GM18519 (cell line): ENCODE measurements around the gene FUBP3.
A peak's percentile ranks its signal among the peaks of the same experiment; 100 is the strongest.
"Not testable (repeated sequence)": the region's sequence is repeated elsewhere in the genome, so short reads cannot be mapped to it uniquely, and the experiment has no call there.

Source experiments
- ATAC-seq: cut with Tn5 transposase; IDR thresholded peaks from one replicate; pipeline ENCODE4 v1.9.1; 2021; ENCODE audit warnings: mild to moderate bottlenecking, moderate library complexity; ENCODE audit not compliant: unreplicated experiment, low FRiP score

FUBP3 gene

DNA sequence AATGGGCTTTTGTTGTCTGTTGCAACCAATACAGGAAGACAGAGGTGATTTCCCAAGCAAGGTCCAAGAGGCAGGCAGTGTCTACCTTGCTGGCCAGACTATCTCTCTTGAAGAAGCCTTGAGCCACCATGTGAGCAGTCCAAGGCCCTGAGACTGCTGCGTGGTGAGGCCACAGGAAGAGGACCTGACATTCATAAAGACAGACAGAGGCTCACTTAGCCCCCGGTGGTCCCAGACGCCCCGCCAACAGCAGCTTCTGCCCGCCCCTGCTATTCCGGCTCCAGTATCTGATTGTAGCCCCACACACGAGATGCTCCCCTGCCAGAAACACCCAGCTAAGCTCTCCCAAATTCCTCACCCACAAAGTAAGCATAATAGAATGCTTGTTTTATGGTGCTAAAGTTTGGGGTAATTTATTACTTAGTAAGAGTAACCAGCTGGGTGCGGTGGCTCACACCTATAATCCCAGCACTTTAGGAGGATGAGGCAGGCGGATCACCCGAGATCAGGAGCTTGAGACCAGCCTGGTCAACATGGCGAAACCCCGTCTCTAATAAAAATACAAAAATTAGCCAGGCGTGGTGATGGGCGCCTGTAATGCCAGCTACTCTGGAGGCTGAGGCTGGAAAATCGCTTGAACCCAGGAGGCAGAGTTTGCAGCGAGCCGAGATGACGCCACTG lies 22.8 kb upstream of the FUBP3 start:
- no peak for ATAC-seq

GRCh38 chr9:130557077-130557468 lies 22.3 kb upstream of the FUBP3 start:
- no peak for ATAC-seq

DNA sequence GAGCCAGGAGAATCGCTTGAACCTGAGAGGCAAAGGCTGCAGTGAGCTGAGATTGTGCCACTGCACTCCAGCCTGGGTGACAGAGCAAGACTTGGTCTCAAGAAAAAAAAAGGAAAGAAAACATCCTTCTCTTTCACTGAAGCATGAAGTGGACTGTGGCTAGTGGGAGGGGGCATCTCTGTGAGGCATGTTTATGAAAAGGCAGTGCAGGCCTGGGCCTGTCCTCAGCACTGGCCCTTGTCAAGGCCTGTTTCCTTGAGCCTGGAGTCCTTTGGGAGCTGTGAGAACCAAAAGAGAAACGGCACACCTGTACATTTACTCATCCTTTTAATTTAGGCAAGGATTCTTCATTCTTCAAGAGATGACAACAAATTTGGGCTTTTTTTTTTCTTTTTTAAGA lies 18.3 kb upstream of the FUBP3 start:
- no peak for ATAC-seq

DNA sequence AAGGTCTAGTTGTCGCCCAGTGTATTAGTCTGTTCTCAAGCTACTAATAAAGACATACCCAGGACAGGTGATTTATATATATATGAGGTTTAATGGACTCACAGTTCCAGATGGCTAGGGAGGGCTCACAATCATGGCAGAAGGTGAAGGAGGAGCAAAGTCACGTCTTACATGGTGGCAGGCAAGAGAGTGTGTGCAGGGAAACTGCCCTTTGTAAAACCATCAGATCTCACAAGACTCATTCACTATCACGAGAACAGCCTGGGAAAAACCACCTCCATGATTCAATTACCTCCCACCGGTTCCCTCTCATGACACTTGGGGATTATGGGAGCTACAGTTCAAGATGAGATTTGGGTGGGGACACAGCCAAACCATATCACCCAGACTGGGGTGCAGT lies 16.9 kb upstream of the FUBP3 start:
- not testable (repeated sequence) for ATAC-seq

GRCh38 chr9:130563797-130564196 lies 15.6 kb upstream of the FUBP3 start:
- ATAC-seq = no peak

DNA sequence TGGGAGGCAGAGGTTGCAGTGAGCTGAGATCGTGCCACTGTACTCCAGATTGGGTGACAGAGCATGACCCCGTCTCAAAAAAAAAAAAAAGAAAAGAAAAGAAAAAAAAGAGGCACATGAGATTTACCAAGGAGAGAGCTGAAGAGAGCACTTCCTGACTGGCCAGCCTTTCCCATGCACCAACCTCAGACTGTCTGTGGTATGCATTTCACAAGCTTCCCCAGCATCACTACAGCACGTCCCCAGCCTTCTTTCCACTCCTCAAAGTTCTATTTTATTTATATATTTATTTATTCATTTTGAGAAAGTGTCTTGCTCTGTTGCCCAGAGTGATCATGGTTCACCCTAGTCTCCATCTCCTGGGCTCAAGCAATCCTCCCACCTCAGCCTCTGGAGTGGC lies 13.6 kb upstream of the FUBP3 start:
- no peak for ATAC-seq

GRCh38 chr9:130570208-130570607 lies 9.2 kb upstream of the FUBP3 start:
- no peak for ATAC-seq

GRCh38 chr9:130575514-130575913 lies 3.9 kb upstream of the FUBP3 start:
- no peak for ATAC-seq

DNA sequence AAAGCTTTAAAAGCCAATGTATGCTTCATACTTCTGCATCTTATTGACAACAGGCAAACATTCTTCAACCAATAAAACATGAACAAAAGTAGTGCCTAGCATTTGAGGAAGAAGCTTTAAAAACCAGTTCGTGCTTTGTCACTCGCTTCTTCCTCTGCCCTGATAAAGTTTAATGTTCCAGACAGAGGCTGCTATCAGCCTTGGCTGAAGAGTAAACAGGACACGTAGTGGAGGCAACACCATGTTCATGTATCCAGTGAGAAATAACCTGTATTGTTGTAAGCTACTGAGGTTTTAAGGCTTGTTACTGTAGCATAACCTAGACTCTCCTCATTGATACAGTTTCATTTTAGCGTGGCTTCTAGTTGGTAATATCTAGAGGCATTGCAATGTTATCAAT lies 3.2 kb upstream of the FUBP3 start:
- ATAC-seq = no peak

- peak; percentile 6 for ATAC-seq
Observed at GRCh38 chr9:130579738-130580463, 524 bp downstream of the FUBP3 start.

DNA sequence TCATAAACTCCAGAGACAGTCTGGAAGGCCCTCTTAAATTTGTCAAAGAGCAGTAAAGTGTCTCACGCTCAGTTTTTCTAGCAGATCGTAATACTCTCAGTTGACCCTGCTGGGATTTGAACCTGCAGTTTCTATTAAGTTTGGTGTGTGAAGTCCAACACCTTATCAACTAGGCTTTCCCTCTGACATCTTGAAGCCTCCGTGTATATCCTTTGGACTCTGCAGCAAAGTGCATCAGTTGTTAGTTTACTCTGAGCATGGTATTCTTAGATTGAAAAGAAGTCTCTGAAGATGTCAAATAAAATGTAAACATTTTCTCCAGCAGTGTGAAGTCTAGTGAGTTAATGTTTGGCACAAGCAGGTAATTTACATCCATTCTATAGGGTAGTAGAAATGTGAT lies 2.4 kb downstream of the FUBP3 start:
- ATAC-seq = no peak

DNA sequence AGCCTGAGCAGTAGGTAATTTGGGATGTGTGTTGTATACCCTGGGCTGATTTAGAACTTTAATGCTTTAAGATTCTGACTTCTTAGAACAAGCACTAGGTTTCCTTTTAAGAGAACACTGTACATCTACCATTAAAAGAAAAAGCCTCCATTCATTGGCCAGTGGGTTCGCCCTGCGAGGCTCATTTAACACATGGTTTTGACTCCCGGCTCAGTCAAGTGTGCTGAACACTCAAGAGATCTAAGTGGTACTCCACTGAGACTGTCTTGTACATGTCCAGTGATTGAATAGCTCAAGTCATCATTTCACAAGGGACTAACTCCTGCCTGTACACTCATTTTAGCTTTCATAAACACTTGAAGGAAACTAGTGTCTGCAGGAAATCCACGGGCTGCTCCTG lies 3.9 kb downstream of the FUBP3 start:
- no peak for ATAC-seq

DNA sequence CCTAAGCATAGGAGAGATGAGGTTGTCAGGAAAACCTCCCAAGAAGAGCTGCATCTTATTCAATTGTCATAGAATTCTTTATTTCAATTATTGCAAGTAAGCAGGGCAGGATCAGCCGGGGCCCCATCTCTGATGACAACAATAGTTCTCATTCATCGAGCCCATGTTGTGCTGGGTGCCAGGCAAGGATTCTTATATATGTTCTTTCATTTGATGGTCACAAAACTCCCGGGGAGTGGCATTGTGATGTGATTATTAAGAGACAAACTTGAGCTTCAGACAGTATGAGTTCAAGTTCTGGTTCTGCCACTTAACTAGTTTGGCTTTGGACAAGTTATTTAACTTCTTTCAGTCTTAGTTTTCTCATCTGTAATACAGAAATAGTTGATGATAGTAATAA lies 8.5 kb downstream of the FUBP3 start:
- no peak for ATAC-seq

DNA sequence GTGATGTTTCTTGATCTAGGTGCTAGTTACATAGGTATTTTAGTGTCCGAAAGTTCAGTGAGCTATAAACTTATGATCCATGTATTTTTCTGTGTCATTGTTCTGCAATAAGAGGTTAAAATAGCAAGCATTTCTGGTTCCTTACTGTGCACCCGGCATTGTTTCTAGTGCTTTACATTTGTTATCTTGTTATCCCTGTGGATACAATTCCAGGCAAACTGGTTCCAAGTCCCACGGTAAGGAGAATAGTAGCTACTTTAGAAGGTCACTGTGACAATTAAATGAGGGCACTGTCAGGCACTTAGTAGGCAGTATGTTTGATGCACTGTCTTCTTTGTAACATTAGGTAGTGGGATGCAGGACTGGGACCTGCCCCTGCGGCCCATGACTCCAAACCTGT lies 9.0 kb downstream of the FUBP3 start:
- no peak for ATAC-seq

GRCh38 chr9:130589754-130590153 lies 10.4 kb downstream of the FUBP3 start:
- ATAC-seq = no peak

GRCh38 chr9:130590305-130590704 lies 10.9 kb downstream of the FUBP3 start:
- no peak for ATAC-seq

DNA sequence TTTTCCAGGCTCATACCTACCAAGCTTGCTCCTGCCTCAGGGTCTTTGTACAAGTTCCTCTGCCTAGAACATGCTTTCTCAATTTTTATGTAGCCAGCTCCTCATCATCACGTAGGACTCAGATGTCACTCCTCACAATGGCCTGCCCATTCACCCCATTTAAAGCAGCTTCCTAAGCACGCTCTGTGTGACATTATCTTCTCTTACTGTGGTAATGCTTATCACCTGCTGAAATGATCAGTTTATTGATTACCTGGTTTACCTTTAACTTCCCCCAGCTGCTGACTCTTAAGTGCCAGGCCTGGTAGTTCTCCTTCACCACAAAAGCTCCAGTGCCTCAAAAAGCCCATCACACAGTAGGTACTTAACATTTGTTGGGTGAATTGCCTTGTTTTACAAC lies 13.6 kb downstream of the FUBP3 start:
- ATAC-seq = no peak

- ATAC-seq = no peak
Observed at GRCh38 chr9:130597228-130597627, 17.9 kb downstream of the FUBP3 start.

DNA sequence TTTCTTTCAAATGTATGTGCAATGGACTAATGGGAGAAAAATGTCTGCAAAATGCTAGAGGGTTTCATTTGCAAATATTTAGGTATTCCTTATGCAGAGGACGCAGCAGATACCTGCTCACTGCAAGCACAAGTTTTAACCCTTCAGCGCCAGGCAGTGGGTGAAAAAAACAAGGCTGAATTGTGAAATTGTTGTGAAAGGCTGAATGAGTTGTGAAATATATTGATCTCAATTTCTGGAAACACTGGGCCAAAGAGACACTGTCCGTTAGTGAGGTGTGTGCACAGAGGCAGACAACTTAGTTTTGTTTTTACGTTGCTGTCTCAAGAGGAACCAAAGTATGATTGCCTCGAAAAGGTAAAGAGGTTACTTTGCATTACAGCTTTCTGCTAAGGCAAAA lies 18.8 kb downstream of the FUBP3 start:
- no peak for ATAC-seq

GRCh38 chr9:130599625-130600024 lies 20.2 kb downstream of the FUBP3 start:
- ATAC-seq = no peak

- no peak for ATAC-seq
Observed at GRCh38 chr9:130601100-130601499, 21.7 kb downstream of the FUBP3 start.

- ATAC-seq = no peak
Observed at GRCh38 chr9:130604295-130604694, 24.9 kb downstream of the FUBP3 start.
